Hepatocyte (in vitro differentiated cells): ENCODE results near the gene RASGRP2. TPM values are rescaled to one million over a fixed set of nuclear protein-coding genes. Genes with fewer than 3 reads are reported as not detected.

ENCODE experiments used
- DNase-seq: peaks from one replicate; pipeline ENCODE4 v3.0.0-alpha.2; 2016; ENCODE audit warnings: low spot score
- H2AFZ ChIP-seq: fragments of 200-600 bp; sonication (generic); 2 replicates; pipeline ENCODE4 v1.6.0; 2016; ENCODE audit warnings: antibody characterized with exemption, mild to moderate bottlenecking
- H3K27ac ChIP-seq: fragments of 200-600 bp; sonication (generic); 2 replicates; pipeline ENCODE4 v1.5.1; 2016; ENCODE audit warnings: mild to moderate bottlenecking
- H3K27me3 ChIP-seq: fragments of 200-600 bp; sonication (generic); 2 replicates; pipeline ENCODE4 v1.6.1; 2016
- H3K36me3 ChIP-seq: fragments of 200-600 bp; sonication (generic); replicated peaks from 2 replicates; pipeline ENCODE4 v1.5.1; 2016; ENCODE audit warnings: low read depth; ENCODE audit not compliant: insufficient read depth
- H3K4me1 ChIP-seq: fragments of 200-600 bp; sonication (generic); 2 replicates; pipeline ENCODE4 v1.5.1; 2016; ENCODE audit warnings: mild to moderate bottlenecking, moderate library complexity; ENCODE audit not compliant: insufficient read depth
- H3K4me2 ChIP-seq: fragments of 200-600 bp; sonication (generic); 2 replicates; pipeline ENCODE4 v1.6.0; 2016
- H3K4me3 ChIP-seq: fragments of 200-600 bp; sonication (generic); 2 replicates; pipeline ENCODE4 v1.5.1; 2016; ENCODE audit warnings: mild to moderate bottlenecking
- H3K79me2 ChIP-seq: fragments of 200-600 bp; sonication (generic); 2 replicates; pipeline ENCODE4 v1.6.0; 2017; ENCODE audit warnings: mild to moderate bottlenecking
- H3K9me2 ChIP-seq: fragments of 200-600 bp; sonication (generic); replicated peaks from 2 replicates; pipeline ENCODE4 v1.6.0; 2017; ENCODE audit warnings: mild to moderate bottlenecking; ENCODE audit not compliant: insufficient read depth
- H3K9me3 ChIP-seq: fragments of 200-600 bp; sonication (generic); 2 replicates; pipeline ENCODE4 v1.5.1; 2016; ENCODE audit warnings: low read depth, mild to moderate bottlenecking
- H4K20me1 ChIP-seq: fragments of 200-600 bp; sonication (generic); 2 replicates; pipeline ENCODE4 v1.6.0; 2016; ENCODE audit warnings: mild to moderate bottlenecking; ENCODE audit not compliant: insufficient read depth, poor library complexity, severe bottlenecking
- EZH2 ChIP-seq: fragments of 200-600 bp; sonication (generic); IDR thresholded peaks from 2 replicates; pipeline ENCODE4 v1.6.1; 2016; ENCODE audit warnings: antibody characterized with exemption, mild to moderate bottlenecking, borderline replicate concordance
- EZH2phosphoT487 ChIP-seq: fragments of 200-600 bp; sonication (generic); IDR thresholded peaks from one replicate; pipeline ENCODE4 v1.6.1; 2018; ENCODE audit warnings: antibody characterized with exemption, mild to moderate bottlenecking, low read depth, moderate library complexity; ENCODE audit not compliant: unreplicated experiment, severe bottlenecking
- WGBS: methylation state at CpG from one replicate; pipeline ENCODE4 v1.1.6; 2016; ENCODE audit warnings: low lambda C conversion rate; ENCODE audit errors: missing lambda C conversion rate; 5-methylcytosine and 5-hydroxymethylcytosine counted together
- polyA plus RNA-seq: library from polyadenylated mRNA; unstranded; fragments of >200 nt; fragmentation: Nextera tagmentation; extraction: Ambion mirVana; gene quantifications from 2 replicates; pipeline ENCODE4 v1.2.1, GENCODE V29; 2016
- total RNA-seq: library from RNA; depleted of rRNA; stranded (reverse); fragments of >200 nt; gene quantifications from 2 replicates; pipeline ENCODE4 v1.2.3, GENCODE V29; 2014
- TF ChIP-seq, protein P1 (sequence below): fragments of 200-600 bp; sonication (generic); IDR thresholded peaks from 2 replicates; pipeline ENCODE4 v1.5.1; 2016; ENCODE audit warnings: antibody characterized with exemption, mild to moderate bottlenecking; ENCODE audit not compliant: poor library complexity

Gene RASGRP2
- total and polyA plus RNA-seq, 2 experiments from 2014 or later: 0.10 to 3.2 TPM

DNA sequence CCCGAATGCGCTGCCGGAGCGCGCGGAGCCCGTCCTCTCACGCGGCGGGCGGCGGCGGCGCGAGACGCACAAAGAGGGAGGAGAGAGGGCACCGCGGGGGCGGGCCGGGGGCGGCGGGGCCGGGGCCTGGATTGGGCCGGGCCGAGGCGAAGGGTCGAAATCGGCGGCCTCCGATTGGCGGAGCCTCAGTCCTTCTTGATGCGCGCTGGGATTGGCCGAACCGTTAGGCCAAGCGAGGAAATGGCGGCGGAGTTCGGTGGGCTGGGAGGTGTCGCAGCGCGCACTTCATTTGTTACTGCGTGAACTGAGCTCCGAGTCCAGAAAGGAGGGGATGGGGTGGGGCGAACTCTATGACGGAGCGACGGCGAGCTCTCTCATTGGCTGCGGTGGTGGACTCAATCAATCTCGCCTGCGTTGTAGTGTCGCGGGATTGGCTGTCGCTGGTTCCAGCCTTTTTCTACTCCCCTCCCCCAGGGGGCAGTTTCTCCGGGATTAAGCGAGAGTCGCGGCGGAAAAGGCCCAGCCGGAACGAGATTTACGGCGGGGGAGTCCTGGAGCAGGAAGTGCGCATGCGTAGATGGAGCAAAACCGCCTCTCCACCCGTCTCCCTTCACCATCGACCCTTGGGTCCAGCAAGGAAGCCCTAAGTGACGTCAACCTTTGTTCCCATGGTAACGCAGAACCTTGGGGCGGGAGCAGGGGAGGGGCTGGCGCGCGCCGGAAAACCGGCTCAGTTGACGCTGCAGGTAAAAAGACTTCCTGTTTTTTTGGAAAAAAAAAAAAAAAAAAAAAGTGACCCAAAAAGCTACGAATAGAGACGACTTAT, 34.7 kb upstream of the RASGRP2 start, which contains the start of gene SF1:
Gene SF1, minus strand, starts transcription at position 70 of the 826 bp plus-strand sequence. CDS start 150 bp downstream, outside the sequence.
- under 1% methylated on average over 60 of the region's 80 CpGs for WGBS
- H3K27ac ChIP-seq: peak within 1 kb of the TSS; percentile 98
- peak within 1 kb of the TSS; percentile 85 for H3K4me3 ChIP-seq
- H3K9me3 ChIP-seq: no peaks in the 10 kb centered on the region
- peaks cover 45% of the 10 kb centered on the region for H3K79me2 ChIP-seq
- TF ChIP-seq EZH2 (no peak), EZH2phosphoT487 (no peak)
- TF ChIP-seq, protein P1, sequence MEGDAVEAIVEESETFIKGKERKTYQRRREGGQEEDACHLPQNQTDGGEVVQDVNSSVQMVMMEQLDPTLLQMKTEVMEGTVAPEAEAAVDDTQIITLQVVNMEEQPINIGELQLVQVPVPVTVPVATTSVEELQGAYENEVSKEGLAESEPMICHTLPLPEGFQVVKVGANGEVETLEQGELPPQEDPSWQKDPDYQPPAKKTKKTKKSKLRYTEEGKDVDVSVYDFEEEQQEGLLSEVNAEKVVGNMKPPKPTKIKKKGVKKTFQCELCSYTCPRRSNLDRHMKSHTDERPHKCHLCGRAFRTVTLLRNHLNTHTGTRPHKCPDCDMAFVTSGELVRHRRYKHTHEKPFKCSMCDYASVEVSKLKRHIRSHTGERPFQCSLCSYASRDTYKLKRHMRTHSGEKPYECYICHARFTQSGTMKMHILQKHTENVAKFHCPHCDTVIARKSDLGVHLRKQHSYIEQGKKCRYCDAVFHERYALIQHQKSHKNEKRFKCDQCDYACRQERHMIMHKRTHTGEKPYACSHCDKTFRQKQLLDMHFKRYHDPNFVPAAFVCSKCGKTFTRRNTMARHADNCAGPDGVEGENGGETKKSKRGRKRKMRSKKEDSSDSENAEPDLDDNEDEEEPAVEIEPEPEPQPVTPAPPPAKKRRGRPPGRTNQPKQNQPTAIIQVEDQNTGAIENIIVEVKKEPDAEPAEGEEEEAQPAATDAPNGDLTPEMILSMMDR: no peak
- no peaks in the 10 kb centered on the region for H3K36me3 ChIP-seq
- H3K4me1 ChIP-seq: peaks cover 15% of the 10 kb centered on the region
- H3K4me2 ChIP-seq: peak within 1 kb of the TSS; percentile 80
- peaks cover 39% of the 10 kb centered on the region for H4K20me1 ChIP-seq
- no peaks in the 10 kb centered on the region for H3K27me3 ChIP-seq
- H2AFZ ChIP-seq: peak within 1 kb of the TSS; percentile 70
- no peaks in the 10 kb centered on the region for H3K9me2 ChIP-seq
- peak; percentile 100 for DNase-seq

- peaks cover 51% of the 10 kb centered on the region for H3K79me2 ChIP-seq
- H3K4me2 ChIP-seq: peak overlapping the region; percentile 50
- no peaks in the 10 kb centered on the region for H3K36me3 ChIP-seq
- WGBS: 17% methylated on average over 1 of the region's 28 CpGs
- H3K27ac ChIP-seq: peak overlapping the region; percentile 98
- DNase-seq: no peak
- H2AFZ ChIP-seq: no peak overlapping the region
- H4K20me1 ChIP-seq: peaks cover 44% of the 10 kb centered on the region
- H3K27me3 ChIP-seq: no peaks in the 10 kb centered on the region
- no peaks in the 10 kb centered on the region for H3K9me2 ChIP-seq
- peak overlapping the region; percentile 80 for H3K4me3 ChIP-seq
- H3K9me3 ChIP-seq: no peaks in the 10 kb centered on the region
- H3K4me1 ChIP-seq: peaks cover 15% of the 10 kb centered on the region
- no peak for TF ChIP-seq EZH2
- no peak for TF ChIP-seq EZH2phosphoT487
- TF ChIP-seq, protein P1: no peak
Observed at GRCh38 chr11:64778223-64778472, 34.2 kb upstream of the RASGRP2 start.

DNA sequence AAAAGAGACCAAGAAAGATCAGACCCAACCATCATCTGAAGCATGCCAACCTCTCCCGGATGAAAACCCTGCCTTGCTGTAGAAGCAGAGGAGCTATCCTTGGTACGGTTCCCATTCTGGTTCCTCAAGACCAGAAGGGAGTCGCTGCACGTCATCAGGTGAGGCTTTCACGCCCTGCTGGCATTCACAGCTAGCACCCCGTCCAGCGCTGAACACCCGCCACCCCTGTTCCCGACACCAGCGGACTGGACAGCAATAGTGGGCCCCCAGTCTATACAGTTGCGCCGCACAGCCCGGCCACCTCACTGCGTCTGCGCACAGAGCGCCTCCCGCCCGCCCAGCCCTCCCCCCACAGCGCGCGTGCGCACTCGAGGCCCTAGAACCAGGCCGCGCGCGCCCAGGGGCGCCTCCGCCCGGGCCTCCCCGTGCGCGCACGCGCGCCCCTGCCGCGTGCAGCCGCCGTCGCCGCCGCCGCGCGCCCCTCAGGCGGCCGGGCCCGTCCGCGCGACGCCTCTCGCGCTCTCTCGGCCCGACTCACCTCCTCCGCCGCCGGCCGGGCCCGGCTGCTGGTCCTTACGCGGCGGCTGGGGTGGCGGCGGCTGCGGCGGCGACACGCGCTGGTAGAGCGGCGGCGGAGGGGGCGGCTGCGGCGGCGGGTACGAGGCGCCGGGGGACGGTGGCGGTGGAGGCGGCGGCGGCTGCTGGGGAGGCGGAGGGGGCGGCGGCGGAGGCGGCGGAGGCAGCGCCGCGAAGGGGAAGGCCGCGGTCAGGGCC, 33.7 kb upstream of the RASGRP2 start:
- peak overlapping the region; percentile 80 for H3K4me2 ChIP-seq
- DNase-seq: peak; percentile 95
- peak overlapping the region; percentile 85 for H3K4me3 ChIP-seq
- H4K20me1 ChIP-seq: peaks cover 49% of the 10 kb centered on the region
- TF ChIP-seq, protein P1: no peak
- no peak for TF ChIP-seq EZH2
- TF ChIP-seq EZH2phosphoT487: no peak
- peaks cover 15% of the 10 kb centered on the region for H3K4me1 ChIP-seq
- H3K9me3 ChIP-seq: no peaks in the 10 kb centered on the region
- no peaks in the 10 kb centered on the region for H3K9me2 ChIP-seq
- no peaks in the 10 kb centered on the region for H3K27me3 ChIP-seq
- peak overlapping the region; percentile 98 for H3K27ac ChIP-seq
- H3K79me2 ChIP-seq: peaks cover 56% of the 10 kb centered on the region
- no peak overlapping the region for H2AFZ ChIP-seq
- WGBS: 2% methylated on average over 39 of the region's 98 CpGs
- H3K36me3 ChIP-seq: no peaks in the 10 kb centered on the region
